Duodenal mucosa (tissue), 2 donors: ENCODE results near the gene ZMYND10.

Experiments
- H3K27ac ChIP-seq: one replicate; pipeline ENCODE4 v1.7.0; 2013; ENCODE audit warnings: low read depth, low read length
- H3K27me3 ChIP-seq, 2 donors: one replicate each; pipeline ENCODE4 v1.7.0; 2013; ENCODE audit warnings: low read length in 2 of 2, control low read depth in 1 of 2; ENCODE audit not compliant: insufficient read depth in 2 of 2, control insufficient read depth in 1 of 2
- H3K36me3 ChIP-seq, 2 donors: one replicate each; pipeline ENCODE4 v1.7.0; 2013; ENCODE audit warnings: low read length in 2 of 2, control low read depth in 1 of 2; ENCODE audit not compliant: insufficient read depth in 2 of 2, control insufficient read depth in 1 of 2
- H3K4me1 ChIP-seq, 2 donors: one replicate each; pipeline ENCODE4 v1.7.0; 2013; ENCODE audit warnings: low read length in 2 of 2, control low read depth in 1 of 2; ENCODE audit not compliant: insufficient read depth in 2 of 2, control insufficient read depth in 1 of 2
- H3K4me3 ChIP-seq, 2 donors: one replicate each; pipeline ENCODE4 v1.7.0; 2013; ENCODE audit warnings: low read length in 2 of 2, low read depth in 1 of 2
- H3K9ac ChIP-seq, 2 donors: one replicate each; pipeline ENCODE4 v1.7.0; 2013; ENCODE audit warnings: low read length in 2 of 2, low read depth in 1 of 2
- H3K9me3 ChIP-seq, 2 donors: one replicate each; pipeline ENCODE4 v1.7.0; 2013; ENCODE audit warnings: low read length in 2 of 2, control low read depth in 1 of 2; ENCODE audit not compliant: control insufficient read depth in 1 of 2

The ZMYND10 gene

GRCh38 chr3:50345586-50346234 is at the start of gene ZMYND10:
ZMYND10 (minus strand) TSS chr3:50345732; CDS start chr3:50345579, 153 bp downstream.
- H3K9ac ChIP-seq, result peak within 1 kb of the TSS in 1 of 2 donors; percentile 63
- peak within 1 kb of the TSS; percentile 48 to 66 for H3K4me3 ChIP-seq
- peaks cover 36 to 44% of the 10 kb centered on the region in 2 donors for H3K4me1 ChIP-seq
- H3K27ac ChIP-seq, result no peak within 1 kb of the TSS
- peaks cover 0 to 13% of the 10 kb centered on the region in 2 donors for H3K36me3 ChIP-seq
- H3K9me3 ChIP-seq, result no peaks in the 10 kb centered on the region
- no peaks in the 10 kb centered on the region for H3K27me3 ChIP-seq

GRCh38 chr3:50393061-50393460 is 47.5 kb upstream of the ZMYND10 start:
- H3K27ac ChIP-seq, result no peak overlapping the region
- H3K9ac ChIP-seq, result no peak overlapping the region
- no peaks in the 10 kb centered on the region for H3K27me3 ChIP-seq
- H3K9me3 ChIP-seq, result no peaks in the 10 kb centered on the region
- peaks cover 20 to 21% of the 10 kb centered on the region in 2 donors for H3K4me1 ChIP-seq
- no peak overlapping the region for H3K4me3 ChIP-seq
- no peaks in the 10 kb centered on the region for H3K36me3 ChIP-seq

- Histone ChIP-seq H3K9me3 (no peaks in the 10 kb centered on the region), H3K36me3 (no peaks in the 10 kb centered on the region), H3K9ac (no peak overlapping the region), H3K27me3 (no peaks in the 10 kb centered on the region), H3K4me1 (peaks cover 20 to 21% of the 10 kb centered on the region in 2 donors), H3K4me3 (no peak overlapping the region), H3K27ac (no peak overlapping the region)
Observed at GRCh38 chr3:50392101-50392715, 46.7 kb upstream of the ZMYND10 start.

GRCh38 chr3:50390508-50391224 is 45.1 kb upstream of the ZMYND10 start:
- Histone ChIP-seq H3K27ac (no peak overlapping the region), H3K9me3 (no peaks in the 10 kb centered on the region), H3K36me3 (no peaks in the 10 kb centered on the region), H3K4me3 (no peak overlapping the region), H3K27me3 (no peaks in the 10 kb centered on the region), H3K4me1 (peaks cover 19 to 21% of the 10 kb centered on the region in 2 donors), H3K9ac (peak overlapping the region; percentile 13 to 60)

GRCh38 chr3:50389414-50389767 is 43.9 kb upstream of the ZMYND10 start:
- Histone ChIP-seq H3K36me3 (no peaks in the 10 kb centered on the region), H3K9ac (no peak overlapping the region), H3K27ac (no peak overlapping the region), H3K27me3 (no peaks in the 10 kb centered on the region), H3K4me1 (peaks cover 17 to 21% of the 10 kb centered on the region in 2 donors), H3K9me3 (no peaks in the 10 kb centered on the region), H3K4me3 (no peak overlapping the region)

GRCh38 chr3:50388720-50389413 is 43.3 kb upstream of the ZMYND10 start:
- H3K9ac ChIP-seq, result no peak overlapping the region
- H3K9me3 ChIP-seq, result no peaks in the 10 kb centered on the region
- no peak overlapping the region for H3K4me3 ChIP-seq
- H3K36me3 ChIP-seq, result no peaks in the 10 kb centered on the region
- H3K27me3 ChIP-seq, result no peaks in the 10 kb centered on the region
- peaks cover 17 to 21% of the 10 kb centered on the region in 2 donors for H3K4me1 ChIP-seq
- H3K27ac ChIP-seq, result no peak overlapping the region

- H3K4me1 ChIP-seq, result peaks cover 17 to 21% of the 10 kb centered on the region in 2 donors
Observed at GRCh38 chr3:50388016-50388719, 42.6 kb upstream of the ZMYND10 start.

GRCh38 chr3:50385754-50386153 is 40.2 kb upstream of the ZMYND10 start:
- H3K27ac ChIP-seq, result no peak overlapping the region
- no peaks in the 10 kb centered on the region for H3K9me3 ChIP-seq
- no peaks in the 10 kb centered on the region for H3K36me3 ChIP-seq
- peaks cover 6 to 8% of the 10 kb centered on the region in 2 donors for H3K4me1 ChIP-seq
- H3K9ac ChIP-seq, result no peak overlapping the region
- no peaks in the 10 kb centered on the region for H3K27me3 ChIP-seq
- no peak overlapping the region for H3K4me3 ChIP-seq

More at GRCh38 chr3:50388016-50388719, 42.6 kb upstream of the ZMYND10 start:
- H3K9me3 ChIP-seq, result no peaks in the 10 kb centered on the region
- no peak overlapping the region for H3K27ac ChIP-seq
- no peak overlapping the region for H3K4me3 ChIP-seq
- no peaks in the 10 kb centered on the region for H3K36me3 ChIP-seq
- no peaks in the 10 kb centered on the region for H3K27me3 ChIP-seq
- H3K9ac ChIP-seq, result no peak overlapping the region

- Histone ChIP-seq H3K4me1 (no peaks in the 10 kb centered on the region), H3K27ac (no peak overlapping the region), H3K4me3 (no peak overlapping the region), H3K36me3 (no peaks in the 10 kb centered on the region), H3K9me3 (no peaks in the 10 kb centered on the region), H3K27me3 (no peaks in the 10 kb centered on the region), H3K9ac (no peak overlapping the region)
Observed at GRCh38 chr3:50383750-50384149, 38.2 kb upstream of the ZMYND10 start.
